ENCODE data around the gene PPP1R15A.

Gene PPP1R15A

DNA sequence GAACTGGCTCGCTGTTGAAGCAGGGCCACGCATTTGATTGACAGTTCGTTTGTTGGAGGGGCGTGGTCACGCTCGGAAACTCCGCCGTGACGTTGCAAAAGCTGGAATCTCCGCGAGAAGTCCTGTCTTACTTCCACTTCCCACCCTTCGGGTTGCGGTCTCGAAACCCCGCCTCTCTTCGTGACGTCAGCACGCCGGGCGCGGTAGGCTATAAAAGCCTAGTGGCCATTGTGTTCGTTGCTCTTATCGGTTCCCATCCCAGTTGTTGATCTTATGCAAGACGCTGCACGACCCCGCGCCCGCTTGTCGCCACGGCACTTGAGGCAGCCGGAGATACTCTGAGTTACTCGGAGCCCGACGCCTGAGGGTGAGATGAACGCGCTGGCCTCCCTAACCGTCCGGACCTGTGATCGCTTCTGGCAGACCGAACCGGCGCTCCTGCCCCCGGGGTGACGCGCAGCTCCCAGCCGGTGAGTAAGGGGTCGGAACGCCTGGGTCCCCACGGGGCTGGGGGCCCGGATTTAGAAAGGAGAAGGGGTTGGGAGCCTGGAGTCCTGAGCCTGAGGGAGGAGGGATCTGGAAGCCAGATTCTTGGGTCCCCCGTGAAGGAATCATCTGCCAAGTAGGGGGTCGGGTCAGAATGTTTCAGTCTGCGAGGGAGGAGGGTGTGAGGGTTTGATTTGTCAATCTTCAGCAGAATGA is at the start of gene PPP1R15A:
Gene PPP1R15A, plus strand, starts transcription at position 240 of the 702 bp plus-strand sequence. CDS start 813 bp downstream, outside the sequence.
- Histone ChIP-seq H3K36me3 (ENCODE audit: control insufficient read depth, insufficient read depth, low read length) (peaks cover 20% of the 10 kb centered on the region), H3K4me3 (ENCODE audit: low read length) (peak within 1 kb of the TSS; percentile 72), H3K27me3 (ENCODE audit: control insufficient read depth, insufficient read depth, low read length) (no peaks in the 10 kb centered on the region), H3K27ac (ENCODE audit: low read depth, low read length) (peak within 1 kb of the TSS; percentile 94), H3K9ac (ENCODE audit: low read length) (peak within 1 kb of the TSS; percentile 74), H3K4me1 (ENCODE audit: control insufficient read depth, insufficient read depth, low read length) (peaks cover 12% of the 10 kb centered on the region)

DNA sequence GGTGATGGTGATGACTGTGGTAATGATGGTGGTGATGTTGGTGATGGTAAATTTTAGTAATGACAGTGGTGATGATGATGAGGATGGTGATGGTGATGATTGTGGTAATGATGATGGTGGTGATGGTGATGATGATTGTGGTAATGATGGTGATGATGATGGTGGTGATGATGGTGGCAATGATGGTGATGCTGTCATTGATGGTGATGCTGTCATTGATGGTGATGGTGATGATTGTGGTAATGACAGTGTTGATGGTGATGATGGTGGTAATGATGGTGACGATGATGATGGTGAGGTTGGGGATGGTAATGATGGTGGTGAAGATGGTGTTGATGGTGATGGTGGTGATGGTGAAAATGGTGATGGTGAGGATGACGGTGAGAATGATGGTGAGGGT is 49.7 kb upstream of the PPP1R15A start:
- Histone ChIP-seq H3K4me3 (ENCODE audit: low read length) (no peak overlapping the region), H3K27me3 (ENCODE audit: control insufficient read depth, insufficient read depth, low read length) (no peaks in the 10 kb centered on the region), H3K4me1 (ENCODE audit: control insufficient read depth, insufficient read depth, low read length) (no peaks in the 10 kb centered on the region), H3K9ac (ENCODE audit: low read length) (no peak overlapping the region), H3K27ac (ENCODE audit: low read depth, low read length) (no peak overlapping the region), H3K36me3 (ENCODE audit: control insufficient read depth, insufficient read depth, low read length) (no peaks in the 10 kb centered on the region)

DNA sequence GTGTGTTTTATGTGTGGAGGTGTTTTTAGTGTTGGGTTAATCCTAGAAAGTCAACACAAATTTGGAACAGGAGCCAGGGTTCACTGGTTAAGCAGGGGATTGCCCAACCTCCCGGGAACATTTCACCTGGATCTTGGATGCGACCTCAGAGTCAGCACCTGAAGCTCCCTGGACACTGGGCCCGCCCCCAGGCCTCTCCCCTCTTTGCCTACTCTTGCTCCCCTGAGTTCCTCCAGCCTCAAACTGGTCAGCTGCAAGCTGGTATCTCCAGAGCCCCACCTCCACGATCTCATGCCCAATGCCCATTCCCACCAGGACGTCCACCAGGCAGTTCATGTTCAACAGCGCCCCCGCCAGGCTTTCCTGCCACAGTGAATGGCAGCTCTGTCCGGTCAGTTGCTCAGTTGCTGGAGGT is 45.6 kb upstream of the PPP1R15A start:
- no peaks in the 10 kb centered on the region for H3K4me1 ChIP-seq (ENCODE audit: control insufficient read depth, insufficient read depth, low read length)
- H3K36me3 ChIP-seq (ENCODE audit: control insufficient read depth, insufficient read depth, low read length): no peaks in the 10 kb centered on the region
- no peak overlapping the region for H3K4me3 ChIP-seq (ENCODE audit: low read length)
- H3K27ac ChIP-seq (ENCODE audit: low read depth, low read length): no peak overlapping the region
- no peaks in the 10 kb centered on the region for H3K27me3 ChIP-seq (ENCODE audit: control insufficient read depth, insufficient read depth, low read length)
- H3K9ac ChIP-seq (ENCODE audit: low read length): no peak overlapping the region

DNA sequence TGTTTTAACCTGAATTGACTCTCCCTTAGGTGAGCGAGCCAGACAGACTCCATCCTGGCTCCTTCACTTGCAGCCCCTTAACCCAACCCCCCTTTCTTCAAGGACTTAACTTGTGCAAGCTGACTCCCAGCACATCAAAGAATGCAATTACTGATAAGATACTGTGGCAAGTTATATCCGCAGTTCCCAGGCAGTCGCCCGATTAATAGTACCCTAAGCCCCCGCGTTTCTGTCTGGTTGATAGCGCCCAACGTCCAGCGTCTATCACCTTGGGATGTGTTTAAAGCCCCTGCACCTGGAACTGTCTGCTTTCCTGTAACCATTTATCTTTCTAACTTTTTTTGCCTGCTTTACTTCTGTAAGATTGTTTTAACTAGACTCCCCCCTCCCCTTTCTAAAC is 42.1 kb upstream of the PPP1R15A start:
- H3K4me3 ChIP-seq (ENCODE audit: low read length): no peak overlapping the region
- no peak overlapping the region for H3K27ac ChIP-seq (ENCODE audit: low read depth, low read length)
- H3K27me3 ChIP-seq (ENCODE audit: control insufficient read depth, insufficient read depth, low read length): no peaks in the 10 kb centered on the region
- no peaks in the 10 kb centered on the region for H3K36me3 ChIP-seq (ENCODE audit: control insufficient read depth, insufficient read depth, low read length)
- no peaks in the 10 kb centered on the region for H3K4me1 ChIP-seq (ENCODE audit: control insufficient read depth, insufficient read depth, low read length)
- H3K9ac ChIP-seq (ENCODE audit: low read length): no peak overlapping the region

DNA sequence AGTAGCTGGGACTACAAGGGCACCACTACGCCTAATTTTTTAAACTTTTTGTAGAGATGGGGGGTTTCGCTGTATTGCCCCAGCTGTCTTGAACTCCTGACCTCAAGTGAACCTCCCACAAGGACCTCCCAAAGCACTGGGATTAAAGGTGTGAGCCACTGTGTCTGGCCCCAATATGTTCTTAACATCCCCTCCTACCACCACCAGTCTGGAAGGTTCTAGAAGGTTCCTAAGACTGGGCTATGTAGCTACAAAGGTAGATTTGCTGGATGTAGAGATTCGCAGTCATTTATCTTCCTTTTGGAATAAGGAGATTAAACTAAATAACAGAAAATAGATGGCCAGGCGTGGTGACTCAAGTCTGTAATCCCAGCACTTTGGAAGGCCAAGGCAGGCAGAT is 41.3 kb upstream of the PPP1R15A start:
- H3K27ac ChIP-seq (ENCODE audit: low read depth, low read length): no peak overlapping the region
- H3K9ac ChIP-seq (ENCODE audit: low read length): no peak overlapping the region
- no peak overlapping the region for H3K4me3 ChIP-seq (ENCODE audit: low read length)
- H3K27me3 ChIP-seq (ENCODE audit: control insufficient read depth, insufficient read depth, low read length): no peaks in the 10 kb centered on the region
- no peaks in the 10 kb centered on the region for H3K36me3 ChIP-seq (ENCODE audit: control insufficient read depth, insufficient read depth, low read length)
- no peaks in the 10 kb centered on the region for H3K4me1 ChIP-seq (ENCODE audit: control insufficient read depth, insufficient read depth, low read length)

DNA sequence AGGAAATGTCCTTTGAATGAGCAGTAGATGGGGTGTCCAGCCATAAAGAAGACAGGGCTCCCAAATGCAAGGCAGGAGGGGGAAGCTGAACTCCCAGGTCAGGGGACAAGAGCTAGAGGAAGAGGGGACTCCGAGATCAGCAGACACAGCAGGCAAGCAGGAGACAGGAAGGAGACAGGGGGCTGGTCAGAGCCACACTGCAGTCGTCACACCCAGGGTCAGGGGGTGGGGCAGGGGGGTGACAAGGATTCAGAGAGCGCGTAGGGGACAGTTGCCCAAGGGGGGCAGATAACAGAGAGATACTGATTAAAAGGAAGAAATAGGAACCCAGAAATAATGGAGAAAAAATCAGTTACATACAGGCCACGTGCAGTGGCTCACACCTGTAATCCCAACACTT is 39.2 kb upstream of the PPP1R15A start:
- H3K27ac ChIP-seq (ENCODE audit: low read depth, low read length): no peak overlapping the region
- peaks cover 3% of the 10 kb centered on the region for H3K4me1 ChIP-seq (ENCODE audit: control insufficient read depth, insufficient read depth, low read length)
- H3K4me3 ChIP-seq (ENCODE audit: low read length): no peak overlapping the region
- no peak overlapping the region for H3K9ac ChIP-seq (ENCODE audit: low read length)
- H3K27me3 ChIP-seq (ENCODE audit: control insufficient read depth, insufficient read depth, low read length): no peaks in the 10 kb centered on the region
- no peaks in the 10 kb centered on the region for H3K36me3 ChIP-seq (ENCODE audit: control insufficient read depth, insufficient read depth, low read length)

DNA sequence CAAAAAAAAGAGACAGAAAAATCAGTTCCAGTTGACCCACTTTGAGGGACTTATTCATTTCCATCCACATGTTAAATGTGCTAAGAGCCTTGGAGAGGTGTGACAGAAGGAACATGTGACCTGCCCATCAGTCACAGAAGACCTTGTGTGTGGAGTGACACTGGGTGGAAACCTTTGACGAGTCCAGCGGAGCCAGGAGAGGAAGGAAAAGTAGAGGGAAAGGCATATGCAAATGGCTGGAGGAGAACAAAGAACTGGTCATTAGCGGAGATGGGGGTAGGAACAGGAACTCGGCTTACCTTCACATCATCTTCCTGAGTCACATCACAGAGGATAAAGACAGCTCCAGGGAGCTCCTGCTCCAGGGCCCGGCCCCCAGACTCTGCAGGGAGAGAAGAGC is 38.2 kb upstream of the PPP1R15A start:
- H3K9ac ChIP-seq (ENCODE audit: low read length): no peak overlapping the region
- no peak overlapping the region for H3K27ac ChIP-seq (ENCODE audit: low read depth, low read length)
- peaks cover 3% of the 10 kb centered on the region for H3K4me1 ChIP-seq (ENCODE audit: control insufficient read depth, insufficient read depth, low read length)
- H3K4me3 ChIP-seq (ENCODE audit: low read length): no peak overlapping the region
- H3K27me3 ChIP-seq (ENCODE audit: control insufficient read depth, insufficient read depth, low read length): no peaks in the 10 kb centered on the region
- no peaks in the 10 kb centered on the region for H3K36me3 ChIP-seq (ENCODE audit: control insufficient read depth, insufficient read depth, low read length)

DNA sequence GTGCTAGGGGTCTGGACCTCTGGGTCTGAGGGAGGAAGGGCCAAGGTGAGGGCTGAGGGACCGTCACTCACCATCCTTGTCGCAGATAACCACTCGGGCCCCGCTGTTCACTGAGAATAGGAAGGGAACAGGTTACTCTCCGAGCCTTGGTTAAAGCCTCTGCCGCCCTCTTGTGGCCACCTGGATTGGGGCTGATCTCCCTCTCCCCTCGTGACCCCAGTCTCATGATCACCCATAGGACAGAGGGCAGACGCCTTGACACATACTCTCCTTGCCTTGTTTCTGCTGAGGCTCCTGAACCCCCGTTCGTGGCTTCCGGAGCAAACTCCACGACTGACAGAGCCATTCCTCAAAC is 36.5 kb upstream of the PPP1R15A start:
- Histone ChIP-seq H3K27ac (ENCODE audit: low read depth, low read length) (peak overlapping the region; percentile 41), H3K4me3 (ENCODE audit: low read length) (peak overlapping the region; percentile 56), H3K4me1 (ENCODE audit: control insufficient read depth, insufficient read depth, low read length) (peaks cover 3% of the 10 kb centered on the region), H3K36me3 (ENCODE audit: control insufficient read depth, insufficient read depth, low read length) (no peaks in the 10 kb centered on the region), H3K27me3 (ENCODE audit: control insufficient read depth, insufficient read depth, low read length) (no peaks in the 10 kb centered on the region), H3K9ac (ENCODE audit: low read length) (no peak overlapping the region)

DNA sequence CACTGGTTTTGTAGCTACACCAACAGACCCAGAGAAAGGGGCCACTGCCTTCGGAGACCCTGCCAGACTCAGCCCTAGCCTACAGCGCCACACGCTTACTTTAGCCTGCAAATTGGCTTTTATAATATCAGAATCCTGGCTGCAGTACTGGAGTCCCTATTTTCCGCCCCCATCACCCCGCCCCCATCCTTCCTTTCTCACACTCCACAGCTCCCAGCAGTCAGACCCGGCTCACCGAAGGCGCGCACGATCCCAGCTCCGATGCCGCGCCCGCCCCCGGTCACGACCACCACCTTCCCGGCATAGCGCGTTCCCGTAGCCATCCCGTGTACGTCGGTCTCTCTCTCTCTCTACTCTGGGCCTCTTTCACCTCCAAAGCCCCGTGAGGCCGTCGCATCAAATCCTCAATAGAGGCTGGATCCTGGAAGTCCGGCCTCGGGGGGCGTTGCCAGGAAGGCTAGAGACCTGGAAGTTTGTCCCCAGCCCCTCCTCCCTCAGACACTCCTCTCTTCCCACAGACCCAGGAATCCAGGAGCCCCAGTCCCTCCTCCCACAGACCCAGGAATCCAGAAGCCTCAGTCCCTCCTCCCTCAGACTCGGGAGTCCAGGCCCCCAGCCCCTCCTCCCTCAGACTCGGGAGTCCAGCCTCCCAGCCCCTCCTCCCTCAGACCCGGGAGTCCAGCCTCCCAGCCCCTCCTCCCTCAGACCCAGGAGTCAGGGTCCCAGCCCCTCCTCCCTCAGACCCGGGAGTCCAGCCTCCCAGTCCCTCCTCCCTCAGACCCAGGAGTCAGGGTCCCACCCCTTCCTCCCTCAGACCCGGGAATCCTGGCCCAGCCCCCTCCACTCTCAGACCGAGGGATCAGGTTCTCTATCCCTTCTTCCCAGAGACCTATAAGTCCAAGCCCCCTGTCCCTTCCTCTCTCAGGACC is 35.9 kb upstream of the PPP1R15A start, which contains the start of gene HSD17B14:
Gene HSD17B14, minus strand, starts transcription at position 403 of the 929 bp plus-strand sequence. Its CDS starts 80 bp downstream, at position 323.
- Histone ChIP-seq H3K4me3 (ENCODE audit: low read length) (peak within 1 kb of the TSS; percentile 56), H3K27ac (ENCODE audit: low read depth, low read length) (peak within 1 kb of the TSS; percentile 45), H3K4me1 (ENCODE audit: control insufficient read depth, insufficient read depth, low read length) (peaks cover 3% of the 10 kb centered on the region)

DNA sequence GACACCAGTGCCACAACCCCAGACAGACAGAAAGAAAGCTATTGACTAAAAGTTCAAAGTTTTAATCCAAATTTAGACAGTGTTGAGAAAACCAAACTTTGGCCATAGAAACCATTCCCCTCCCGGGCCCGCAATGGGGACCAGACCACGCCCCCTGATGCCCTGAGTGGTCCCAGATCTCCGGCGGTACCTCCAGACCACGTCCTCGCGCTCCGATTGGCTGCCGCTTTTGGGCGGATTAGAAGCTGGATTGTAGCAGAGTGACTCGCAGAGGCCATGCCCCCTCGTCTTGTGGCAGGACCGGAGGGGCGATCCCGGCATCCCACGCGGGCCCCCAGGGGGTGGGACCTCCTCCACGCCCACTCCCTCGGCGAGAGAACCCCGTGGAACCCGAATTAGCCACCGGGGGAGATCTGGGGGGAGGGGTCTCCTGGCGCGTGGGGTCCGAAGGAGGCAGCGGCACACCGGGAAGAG is 35.1 kb upstream of the PPP1R15A start:
- H3K27ac ChIP-seq (ENCODE audit: low read depth, low read length): peak overlapping the region; percentile 45
- H3K4me3 ChIP-seq (ENCODE audit: low read length): peak overlapping the region; percentile 27

More for the DNA sequence above, 35.9 kb upstream of the PPP1R15A start, which contains the start of gene HSD17B14:
- H3K9ac ChIP-seq (ENCODE audit: low read length): no peak within 1 kb of the TSS
- no peaks in the 10 kb centered on the region for H3K36me3 ChIP-seq (ENCODE audit: control insufficient read depth, insufficient read depth, low read length)
- no peaks in the 10 kb centered on the region for H3K27me3 ChIP-seq (ENCODE audit: control insufficient read depth, insufficient read depth, low read length)

DNA sequence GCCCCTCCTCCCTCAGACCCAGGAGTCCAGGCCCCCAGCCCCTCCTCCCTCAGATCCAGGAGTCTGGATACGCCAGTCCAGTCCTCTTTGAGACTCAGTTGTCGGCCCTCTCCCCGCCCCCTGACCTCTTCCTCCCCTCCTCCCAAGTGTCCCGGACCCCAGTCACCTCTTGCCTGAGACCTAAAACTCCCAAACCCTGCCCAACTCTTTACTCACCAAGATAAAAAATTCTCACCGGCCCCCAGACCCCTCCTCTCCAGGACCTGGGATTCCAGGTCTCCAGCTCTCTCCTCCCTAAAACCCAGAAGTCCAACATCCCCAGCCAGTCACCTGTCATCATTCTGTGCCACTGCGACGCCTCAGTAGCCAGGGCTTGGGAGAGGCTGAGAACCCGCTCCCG is 34.5 kb upstream of the PPP1R15A start:
- Histone ChIP-seq H3K36me3 (ENCODE audit: control insufficient read depth, insufficient read depth, low read length) (no peaks in the 10 kb centered on the region), H3K4me3 (ENCODE audit: low read length) (no peak overlapping the region), H3K27ac (ENCODE audit: low read depth, low read length) (peak overlapping the region; percentile 45), H3K4me1 (ENCODE audit: control insufficient read depth, insufficient read depth, low read length) (peaks cover 3% of the 10 kb centered on the region), H3K9ac (ENCODE audit: low read length) (no peak overlapping the region), H3K27me3 (ENCODE audit: control insufficient read depth, insufficient read depth, low read length) (no peaks in the 10 kb centered on the region)

More for the DNA sequence above, 35.1 kb upstream of the PPP1R15A start:
- no peak overlapping the region for H3K9ac ChIP-seq (ENCODE audit: low read length)
- no peaks in the 10 kb centered on the region for H3K27me3 ChIP-seq (ENCODE audit: control insufficient read depth, insufficient read depth, low read length)
- H3K36me3 ChIP-seq (ENCODE audit: control insufficient read depth, insufficient read depth, low read length): no peaks in the 10 kb centered on the region
- H3K4me1 ChIP-seq (ENCODE audit: control insufficient read depth, insufficient read depth, low read length): peaks cover 3% of the 10 kb centered on the region

DNA sequence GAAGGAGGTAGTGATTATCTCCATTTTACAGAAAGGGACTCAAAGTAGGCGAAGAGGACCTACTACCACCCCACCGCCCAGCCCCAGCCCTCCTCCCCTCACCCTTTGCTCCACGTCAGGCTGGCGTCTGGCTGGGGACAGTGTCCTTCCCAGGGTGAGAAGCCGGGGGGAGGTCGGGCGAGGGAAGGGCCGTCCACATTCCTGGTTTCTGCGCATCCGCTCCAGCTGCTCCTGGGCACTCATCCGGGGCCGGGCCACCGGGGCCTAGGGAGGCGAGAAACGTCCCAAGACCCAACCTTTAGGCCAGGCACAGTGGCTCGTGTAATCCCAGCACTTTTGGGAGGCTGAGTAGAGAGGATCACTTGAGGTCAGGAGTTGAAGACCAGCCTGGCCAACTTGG is 31.2 kb upstream of the PPP1R15A start:
- H3K27ac ChIP-seq (ENCODE audit: low read depth, low read length): no peak overlapping the region
- H3K4me3 ChIP-seq (ENCODE audit: low read length): no peak overlapping the region
- no peak overlapping the region for H3K9ac ChIP-seq (ENCODE audit: low read length)
- H3K36me3 ChIP-seq (ENCODE audit: control insufficient read depth, insufficient read depth, low read length): no peaks in the 10 kb centered on the region
- peaks cover 3% of the 10 kb centered on the region for H3K4me1 ChIP-seq (ENCODE audit: control insufficient read depth, insufficient read depth, low read length)
- no peaks in the 10 kb centered on the region for H3K27me3 ChIP-seq (ENCODE audit: control insufficient read depth, insufficient read depth, low read length)
